Natural killer cell (primary cell): ENCODE results near the gene ZNF507. TPM values are rescaled to one million over a fixed set of nuclear protein-coding genes. Genes with fewer than 3 reads are reported as not detected.

ENCODE experiments used
- ATAC-seq, 3 donors: fragments of 150-1000 bp in 2 of 3; fragments of 200-7000 bp in 1 of 3; cut with Tn5 transposase; 1 replicate in 1 of 3; 2 replicates in 2 of 3; pipeline ENCODE4 v1.10.0; 2021; ENCODE audit warnings: mild to moderate bottlenecking in 2 of 3, moderate library complexity in 2 of 3
- DNase-seq, 2 donors: peaks; one replicate each; pipeline versions ENCODE4 v3.0.0 to v3.0.0-alpha.2; 2013 to 2021; ENCODE audit warnings: mixed read lengths in 1 of 2
- H3K27ac ChIP-seq: one replicate; pipeline ENCODE4 v1.5.1; 2013; ENCODE audit warnings: mild to moderate bottlenecking, low read length
- H3K27me3 ChIP-seq: one replicate; pipeline ENCODE4 v1.6.1; 2013; ENCODE audit warnings: low read length; ENCODE audit not compliant: control insufficient read depth, insufficient read depth
- H3K36me3 ChIP-seq: one replicate; pipeline ENCODE4 v1.6.1; 2013; ENCODE audit warnings: low read length; ENCODE audit not compliant: control insufficient read depth, insufficient read depth
- H3K4me1 ChIP-seq: one replicate; pipeline ENCODE4 v1.6.1; 2013; ENCODE audit warnings: low read length; ENCODE audit not compliant: control insufficient read depth, insufficient read depth
- H3K4me3 ChIP-seq: one replicate; pipeline ENCODE4 v1.5.1; 2013; ENCODE audit warnings: low read length
- H3K9me3 ChIP-seq: one replicate; pipeline ENCODE4 v1.6.1; 2013; ENCODE audit warnings: low read length; ENCODE audit not compliant: control insufficient read depth, insufficient read depth
- H3K27ac Mint-ChIP-seq, 2 donors: one replicate each; pipeline ENCODE4 v1.8.0; 2022; ENCODE audit warnings: mild to moderate bottlenecking in 2 of 2, mixed read lengths in 2 of 2, moderate library complexity in 1 of 2
- H3K27me3 Mint-ChIP-seq, 2 donors: one replicate each; pipeline ENCODE4 v1.8.0; 2022; ENCODE audit warnings: low read depth in 2 of 2, mixed read lengths in 2 of 2
- H3K36me3 Mint-ChIP-seq: one replicate; pipeline ENCODE4 v1.8.0; 2022; ENCODE audit warnings: mixed read lengths
- H3K4me1 Mint-ChIP-seq, 2 donors: one replicate each; pipeline ENCODE4 v1.8.0; 2022; ENCODE audit warnings: mixed read lengths in 2 of 2
- H3K4me3 Mint-ChIP-seq: one replicate; pipeline ENCODE4 v1.8.0; 2022; ENCODE audit warnings: mild to moderate bottlenecking, moderate library complexity, mixed read lengths
- H3K9me3 Mint-ChIP-seq, 2 donors: one replicate each; pipeline ENCODE4 v1.8.0; 2022; ENCODE audit warnings: mixed read lengths in 2 of 2
- CTCF ChIP-seq: fragments of 200-600 bp; IDR thresholded peaks from one replicate; pipeline ENCODE4 v1.8.0; 2022; ENCODE audit warnings: antibody characterized with exemption
- WGBS: methylation state at CpG from one replicate; pipeline ENCODE4 v1.1.7; 2013; ENCODE audit warnings: missing lambda C conversion rate; ENCODE audit not compliant: insufficient coverage; 5-methylcytosine and 5-hydroxymethylcytosine counted together
- intact Hi-C: fragments of 100-400 bp; cut with micrococcal nuclease; formaldehyde crosslinking; loops from one replicate; pipeline ENCODE4 v1.14.2; 2022
- total RNA-seq, 4 donors: library from RNA; stranded (reverse); fragments of 120-200 nt in 1 of 4; gene quantifications; one replicate each; pipeline versions ENCODE4 v1.2.3 to v1.2.4, GENCODE V29; 2013 to 2022

ZNF507 gene
- total RNA-seq, 3 donors from 2014 or later (not counting 1 experiment from before 2014, with no cell fraction given): 27.9 to 34.6 (median 29.1) TPM

GRCh38 chr19:32339988-32340874 is 5.2 kb upstream of the ZNF507 start:
- Mint-ChIP-seq H3K9me3 (no peaks in the 10 kb centered on the region), H3K27me3 (no peaks in the 10 kb centered on the region), H3K27ac (no peak overlapping the region), H3K36me3 (no peaks in the 10 kb centered on the region), H3K4me1 (no peaks in the 10 kb centered on the region), H3K4me3 (no peak overlapping the region)
- no peaks in the 10 kb centered on the region for H3K27me3 ChIP-seq
- no peaks in the 10 kb centered on the region for H3K36me3 ChIP-seq
- no peaks in the 10 kb centered on the region for H3K9me3 ChIP-seq
- WGBS: 69% methylated on average over 17 of the region's 18 CpGs
- H3K27ac ChIP-seq: no peak overlapping the region
- peaks cover 1% of the 10 kb centered on the region for H3K4me1 ChIP-seq
- no peak overlapping the region for H3K4me3 ChIP-seq
- peak; percentile 70 for TF ChIP-seq CTCF
- DNase-seq (peak; percentile 35 to 63), ATAC-seq (peak; percentile 69 to 84 (median 82))
- intact Hi-C loops: loop anchor here (1.0 kb wide), 1 partner anchor 230 kb away; no protein-coding TSS in a partner anchor

DNA sequence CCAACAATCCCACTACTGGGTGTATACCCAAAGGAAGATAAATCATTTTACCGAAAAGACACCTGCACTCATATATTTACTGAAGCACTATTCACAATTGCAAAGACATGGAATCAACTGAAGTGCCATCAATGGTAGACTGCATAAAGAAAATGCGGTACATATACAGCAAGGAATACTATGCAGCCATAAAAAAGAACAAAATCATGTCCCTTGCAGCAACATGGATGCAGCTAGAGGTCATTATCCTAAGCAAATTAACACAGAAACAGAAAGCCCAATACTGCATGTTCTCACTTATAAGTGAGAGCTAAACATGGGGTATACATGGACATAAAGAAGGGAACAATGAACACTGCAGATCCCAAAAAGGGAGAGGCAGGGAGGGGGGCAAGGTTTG is 2.7 kb upstream of the ZNF507 start:
- Mint-ChIP-seq H3K9me3 (no peaks in the 10 kb centered on the region), H3K36me3 (no peaks in the 10 kb centered on the region), H3K27ac (no peak overlapping the region), H3K4me1 (peaks cover 18 to 20% of the 10 kb centered on the region in 2 donors), H3K27me3 (no peaks in the 10 kb centered on the region), H3K4me3 (no peak overlapping the region)
- Histone ChIP-seq H3K27ac (no peak overlapping the region), H3K9me3 (no peaks in the 10 kb centered on the region), H3K4me3 (no peak overlapping the region), H3K27me3 (no peaks in the 10 kb centered on the region), H3K4me1 (peaks cover 7% of the 10 kb centered on the region), H3K36me3 (peaks cover 4% of the 10 kb centered on the region)
- ATAC-seq: no peak
- whole genome bisulfite sequencing: 98% methylated on average over 2 of the region's 2 CpGs
- TF ChIP-seq CTCF: no peak
- intact Hi-C loops: no loop called here
- DNase-seq: no peak

- Histone ChIP-seq H3K27ac (no peak overlapping the region), H3K4me1 (peaks cover 7% of the 10 kb centered on the region), H3K36me3 (peaks cover 11% of the 10 kb centered on the region), H3K27me3 (no peaks in the 10 kb centered on the region), H3K4me3 (no peak overlapping the region), H3K9me3 (no peaks in the 10 kb centered on the region)
- no peak for DNase-seq
- H3K9me3 Mint-ChIP-seq: no peaks in the 10 kb centered on the region
- WGBS: 85% methylated on average over 9 of the region's 11 CpGs
- H3K4me3 Mint-ChIP-seq: peak overlapping the region; percentile 29
- intact Hi-C loops: loop anchor here (2.0 kb wide), 1 partner anchor 61 kb away; the partner anchor contains the start of gene DPY19L3
- TF ChIP-seq CTCF: no peak
- no peak for ATAC-seq
- no peak overlapping the region for H3K27ac Mint-ChIP-seq
- peaks cover 21% of the 10 kb centered on the region in 2 donors for H3K4me1 Mint-ChIP-seq
- H3K27me3 Mint-ChIP-seq: no peaks in the 10 kb centered on the region
- H3K36me3 Mint-ChIP-seq: no peaks in the 10 kb centered on the region
Observed at GRCh38 chr19:32343550-32344262, 1.7 kb upstream of the ZNF507 start.
